DMS153 treated with DMSO at 0.1 percent for 48 hours (cell line): Measurements from ENCODE around the gene ATP1A2.
A peak's percentile ranks its signal among the peaks of the same experiment; 100 is the strongest.
"Not testable (repeated sequence)": the region's sequence is repeated elsewhere in the genome, so short reads cannot be mapped to it uniquely, and the experiment has no call there.

Experiments
- DNase-seq: peaks from one replicate; lab custom pipeline; 2025; ENCODE audit not compliant: unreplicated experiment; lab: John Stamatoyannopoulos, UW

ATP1A2 gene

GRCh38 chr1:160099716-160100375 is 15.7 kb upstream of the ATP1A2 start:
- no peak for DNase-seq

GRCh38 chr1:160101037-160101716 is 14.4 kb upstream of the ATP1A2 start:
- DNase-seq: peak; percentile 83

GRCh38 chr1:160101717-160102522 is 13.6 kb upstream of the ATP1A2 start:
- DNase-seq: no peak

GRCh38 chr1:160103658-160104408 is 11.7 kb upstream of the ATP1A2 start:
- DNase-seq: no peak

- no peak for DNase-seq
Measured at GRCh38 chr1:160104486-160104885, 11.1 kb upstream of the ATP1A2 start.

GRCh38 chr1:160105155-160105554 is 10.4 kb upstream of the ATP1A2 start:
- no peak for DNase-seq

GRCh38 chr1:160107512-160107911 is 8.0 kb upstream of the ATP1A2 start:
- DNase-seq: no peak

- DNase-seq: no peak
Measured at GRCh38 chr1:160108888-160109662, 6.5 kb upstream of the ATP1A2 start.

- DNase-seq: no peak
Measured at GRCh38 chr1:160109686-160110085, 5.9 kb upstream of the ATP1A2 start.

GRCh38 chr1:160111462-160111861 is 4.1 kb upstream of the ATP1A2 start:
- not testable (repeated sequence) for DNase-seq

GRCh38 chr1:160112357-160112756 is 3.2 kb upstream of the ATP1A2 start:
- no peak for DNase-seq

GRCh38 chr1:160113407-160113806 is 2.2 kb upstream of the ATP1A2 start:
- DNase-seq: no peak

GRCh38 chr1:160114085-160114484 is 1.5 kb upstream of the ATP1A2 start:
- DNase-seq: no peak

- DNase-seq: no peak
Measured at GRCh38 chr1:160116283-160117147, 956 bp downstream of the ATP1A2 start.

GRCh38 chr1:160117300-160117699 is 1.7 kb downstream of the ATP1A2 start:
- no peak for DNase-seq

- no peak for DNase-seq
Measured at GRCh38 chr1:160117709-160118183, 2.2 kb downstream of the ATP1A2 start.

- DNase-seq: no peak
Measured at GRCh38 chr1:160118928-160119327, 3.4 kb downstream of the ATP1A2 start.

- no peak for DNase-seq
Measured at GRCh38 chr1:160120797-160121196, 5.2 kb downstream of the ATP1A2 start.

GRCh38 chr1:160121388-160121787 is 5.8 kb downstream of the ATP1A2 start:
- no peak for DNase-seq
